Brain microvascular endothelial cell (primary cell): ENCODE results near the gene DNMT3B.

ENCODE experiments used
- DNase-seq: peaks from one replicate; pipeline ENCODE4 v3.0.0-alpha.2; 2020
- H3K27ac ChIP-seq: fragments of 250-450 bp; sonication (Bioruptor Pico); 2 replicates; pipeline ENCODE4 v1.5.1; 2020; ENCODE audit warnings: mild to moderate bottlenecking, moderate library complexity
- H3K27me3 ChIP-seq: fragments of 250-450 bp; sonication (Bioruptor Pico); replicated peaks from 2 replicates; pipeline ENCODE4 v1.5.1; 2020; ENCODE audit warnings: mild to moderate bottlenecking
- H3K36me3 ChIP-seq: fragments of 250-450 bp; sonication (Bioruptor Pico); replicated peaks from 2 replicates; pipeline ENCODE4 v1.5.1; 2020; ENCODE audit warnings: mild to moderate bottlenecking
- H3K4me3 ChIP-seq: 2 replicates; pipeline ENCODE4 v1.5.1; 2011; ENCODE audit warnings: low read depth, mild to moderate bottlenecking, control low read depth, low read length, moderate library complexity
- CTCF ChIP-seq: IDR thresholded peaks from 2 replicates; pipeline ENCODE4 v1.5.1; 2011; ENCODE audit warnings: low read depth, mild to moderate bottlenecking, moderate library complexity, low read length, control low read depth, inconsistent platforms; ENCODE audit errors: missing control alignments
- in situ Hi-C: cut with HindIII; loops from 2 replicates; pipeline ENCODE4 v1.10.0; 2017; ENCODE audit warnings: low sequenced_read_pairs, low pct_ligation_motif_present

The DNMT3B gene

GRCh38 chr20:32777177-32777956 is 15.2 kb downstream of the DNMT3B start:
- in situ Hi-C loops: no loop called here
- Histone ChIP-seq H3K27me3 (no peaks in the 10 kb centered on the region), H3K4me3 (no peak overlapping the region), H3K27ac (no peak overlapping the region), H3K36me3 (no peaks in the 10 kb centered on the region)
- TF ChIP-seq CTCF: no peak
- no peak for DNase-seq

- no peaks in the 10 kb centered on the region for H3K36me3 ChIP-seq
- H3K4me3 ChIP-seq: no peak overlapping the region
- no peak overlapping the region for H3K27ac ChIP-seq
- TF ChIP-seq CTCF: no peak
- no peak for DNase-seq
- H3K27me3 ChIP-seq: no peaks in the 10 kb centered on the region
- in situ Hi-C loops: no loop called here
Measured at GRCh38 chr20:32779500-32780211, 17.5 kb downstream of the DNMT3B start.

- Histone ChIP-seq H3K4me3 (no peak overlapping the region), H3K36me3 (no peaks in the 10 kb centered on the region), H3K27ac (no peak overlapping the region), H3K27me3 (no peaks in the 10 kb centered on the region)
- no peak for TF ChIP-seq CTCF
- in situ Hi-C loops: no loop called here
- no peak for DNase-seq
Measured at GRCh38 chr20:32780278-32780677, 18.1 kb downstream of the DNMT3B start.

- in situ Hi-C loops: no loop called here
- Histone ChIP-seq H3K27ac (no peak overlapping the region), H3K4me3 (no peak overlapping the region), H3K36me3 (no peaks in the 10 kb centered on the region), H3K27me3 (no peaks in the 10 kb centered on the region)
- DNase-seq: no peak
- no peak for TF ChIP-seq CTCF
Measured at GRCh38 chr20:32780749-32781655, 18.8 kb downstream of the DNMT3B start.

- in situ Hi-C loops: no loop called here
- no peak for TF ChIP-seq CTCF
- DNase-seq: no peak
- H3K4me3 ChIP-seq: no peak overlapping the region
- no peaks in the 10 kb centered on the region for H3K36me3 ChIP-seq
- H3K27ac ChIP-seq: no peak overlapping the region
- H3K27me3 ChIP-seq: no peaks in the 10 kb centered on the region
Measured at GRCh38 chr20:32784369-32785080, 22.3 kb downstream of the DNMT3B start.
